Renal cortical epithelial cell (primary cell): ENCODE data around the gene SNX25. TPM values are rescaled to one million over a fixed set of nuclear protein-coding genes. Genes with fewer than 3 reads are reported as not detected.
"Not testable (repeated sequence)": the region's sequence is repeated elsewhere in the genome, so short reads cannot be mapped to it uniquely, and the experiment has no call there.

Experiments used
- DNase-seq: peaks from one replicate; pipeline ENCODE4 v3.0.0-alpha.2; 2011; ENCODE audit warnings: low read depth
- total RNA-seq: library from RNA; depleted of rRNA; stranded (reverse); fragments of >200 nt; gene quantifications from 2 replicates; pipeline ENCODE4 v1.2.3, GENCODE V29; 2014

The SNX25 gene
- 33.2 and 40.3 TPM in 2 replicates for total RNA-seq

- DNase-seq: peak; percentile 48
Observed at GRCh38 chr4:185209031-185209851, at the start of gene SNX25. TSS of gene SNX25 (plus strand) at chr4:185209598. CDS start at chr4:185209827, 229 bp downstream.

- peak; percentile 86 for DNase-seq
Observed at GRCh38 chr4:185165605-185166063, 43.8 kb upstream of the SNX25 start.

- DNase-seq: peak; percentile 19
Observed at GRCh38 chr4:185167234-185167633, 42.2 kb upstream of the SNX25 start.

GRCh38 chr4:185171373-185172071 is 37.9 kb upstream of the SNX25 start:
- DNase-seq: no peak

- no peak for DNase-seq
Observed at GRCh38 chr4:185179488-185179887, 29.9 kb upstream of the SNX25 start.

GRCh38 chr4:185182239-185182638 is 27.2 kb upstream of the SNX25 start:
- no peak for DNase-seq

GRCh38 chr4:185183622-185184281 is 25.6 kb upstream of the SNX25 start:
- peak; percentile 84 for DNase-seq

GRCh38 chr4:185186769-185187168 is 22.6 kb upstream of the SNX25 start:
- no peak for DNase-seq

GRCh38 chr4:185189606-185190305 is 19.6 kb upstream of the SNX25 start:
- DNase-seq: no peak

- no peak for DNase-seq
Observed at GRCh38 chr4:185190306-185190856, 19.0 kb upstream of the SNX25 start.

GRCh38 chr4:185192059-185192458 is 17.3 kb upstream of the SNX25 start:
- DNase-seq: no peak

GRCh38 chr4:185194924-185195888 is 14.2 kb upstream of the SNX25 start:
- DNase-seq: no peak

- DNase-seq: no peak
Observed at GRCh38 chr4:185196437-185196836, 13.0 kb upstream of the SNX25 start.

GRCh38 chr4:185198189-185198588 is 11.2 kb upstream of the SNX25 start:
- not testable (repeated sequence) for DNase-seq

GRCh38 chr4:185201977-185202962 is 7.1 kb upstream of the SNX25 start:
- DNase-seq: no peak

- DNase-seq: no peak
Observed at GRCh38 chr4:185202984-185203485, 6.4 kb upstream of the SNX25 start.

- DNase-seq: peak; percentile 52
Observed at GRCh38 chr4:185203486-185204237, 5.7 kb upstream of the SNX25 start, which contains the start of gene CFAP97. TSS of gene CFAP97 (minus strand) at chr4:185204000. CDS start at chr4:185191196, 12,804 bp downstream.
